Measurements from ENCODE around the gene PCDHGA8.
"Not testable (repeated sequence)": the region's sequence is repeated elsewhere in the genome, so short reads cannot be mapped to it uniquely, and the experiment has no call there.

Gene PCDHGA8

GRCh38 chr5:141371572-141372475 is 20.6 kb upstream of the PCDHGA8 start:
- DNase-seq, result no peak

- DNase-seq, result no peak
Measured at GRCh38 chr5:141373673-141374317, 18.6 kb upstream of the PCDHGA8 start, which contains the start of gene PCDHGA6. Gene PCDHGA6, plus strand, starts transcription at chr5:141373891. Its CDS starts 193 bp downstream, at chr5:141374084.

DNA sequence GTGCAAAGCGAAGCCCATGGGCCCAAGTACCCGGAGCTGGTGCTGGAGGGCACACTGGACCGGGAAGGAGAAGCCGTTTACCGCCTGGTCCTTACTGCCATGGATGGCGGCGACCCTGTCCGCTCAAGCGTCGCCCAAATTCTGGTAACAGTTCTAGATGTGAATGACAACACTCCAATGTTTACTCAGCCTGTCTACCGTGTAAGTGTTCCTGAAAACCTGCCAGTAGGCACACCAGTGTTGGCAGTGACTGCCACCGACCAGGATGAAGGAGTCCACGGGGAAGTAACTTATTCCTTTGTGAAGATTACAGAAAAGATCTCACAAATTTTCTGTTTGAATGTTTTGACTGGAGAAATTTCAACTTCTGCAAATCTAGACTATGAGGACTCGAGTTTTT is 17.8 kb upstream of the PCDHGA8 start:
- DNase-seq, result no peak

GRCh38 chr5:141375444-141376155 is 16.8 kb upstream of the PCDHGA8 start:
- not testable (repeated sequence) for DNase-seq

DNA sequence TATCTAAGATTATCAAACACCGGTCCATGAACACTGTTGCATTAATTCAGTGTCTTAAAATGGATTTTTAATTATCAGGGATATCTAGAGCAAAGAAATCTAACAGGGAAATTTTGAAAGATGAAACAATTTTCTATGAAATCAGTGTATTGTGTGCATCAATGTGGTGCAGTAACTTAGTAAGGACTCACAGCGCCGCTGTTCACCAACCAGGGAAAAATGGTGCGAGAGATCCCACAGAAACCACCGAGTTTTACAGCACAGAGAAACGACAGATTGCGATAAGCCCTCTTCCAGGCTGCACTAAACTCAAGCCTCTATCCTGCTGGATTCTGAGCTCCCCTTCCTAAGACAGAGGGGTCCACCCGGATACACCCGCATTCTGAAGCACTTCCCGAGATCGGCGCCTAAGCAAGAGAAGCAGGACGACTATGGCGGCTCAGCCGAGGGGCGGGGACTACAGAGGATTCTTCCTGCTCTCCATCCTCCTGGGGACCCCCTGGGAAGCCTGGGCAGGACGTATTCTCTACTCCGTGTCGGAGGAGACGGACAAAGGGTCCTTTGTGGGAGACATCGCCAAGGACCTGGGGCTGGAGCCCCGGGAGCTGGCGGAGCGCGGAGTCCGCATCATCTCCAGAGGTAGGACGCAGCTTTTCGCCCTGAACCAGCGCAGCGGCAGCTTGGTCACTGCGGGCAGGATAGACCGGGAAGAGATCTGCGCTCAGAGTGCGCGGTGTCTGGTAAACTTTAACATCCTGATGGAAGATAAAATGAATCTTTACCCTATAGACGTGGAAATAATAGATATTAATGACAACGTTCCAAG is 9.8 kb upstream of the PCDHGA8 start, which contains the start of gene PCDHGA7:
PCDHGA7 (plus strand) TSS at position 274 of the 826 bp plus-strand sequence; CDS start at position 432, 158 bp downstream.
- no peak for DNase-seq

DNA sequence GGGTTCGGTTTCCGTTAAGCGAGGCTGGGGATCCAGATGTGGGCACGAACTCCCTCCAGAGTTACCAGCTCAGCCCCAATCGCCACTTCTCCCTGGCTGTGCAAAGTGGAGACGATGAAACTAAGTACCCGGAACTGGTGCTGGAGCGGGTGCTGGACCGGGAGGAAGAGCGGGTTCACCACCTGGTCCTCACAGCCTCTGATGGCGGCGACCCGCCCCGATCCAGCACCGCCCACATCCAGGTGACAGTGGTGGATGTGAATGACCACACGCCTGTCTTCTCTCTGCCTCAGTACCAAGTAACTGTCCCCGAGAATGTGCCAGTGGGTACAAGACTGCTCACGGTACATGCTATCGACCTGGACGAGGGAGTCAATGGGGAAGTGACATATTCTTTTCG is 9.1 kb upstream of the PCDHGA8 start:
- DNase-seq, result no peak

- DNase-seq, result no peak
Measured at GRCh38 chr5:141384471-141385267, 7.8 kb upstream of the PCDHGA8 start.

DNA sequence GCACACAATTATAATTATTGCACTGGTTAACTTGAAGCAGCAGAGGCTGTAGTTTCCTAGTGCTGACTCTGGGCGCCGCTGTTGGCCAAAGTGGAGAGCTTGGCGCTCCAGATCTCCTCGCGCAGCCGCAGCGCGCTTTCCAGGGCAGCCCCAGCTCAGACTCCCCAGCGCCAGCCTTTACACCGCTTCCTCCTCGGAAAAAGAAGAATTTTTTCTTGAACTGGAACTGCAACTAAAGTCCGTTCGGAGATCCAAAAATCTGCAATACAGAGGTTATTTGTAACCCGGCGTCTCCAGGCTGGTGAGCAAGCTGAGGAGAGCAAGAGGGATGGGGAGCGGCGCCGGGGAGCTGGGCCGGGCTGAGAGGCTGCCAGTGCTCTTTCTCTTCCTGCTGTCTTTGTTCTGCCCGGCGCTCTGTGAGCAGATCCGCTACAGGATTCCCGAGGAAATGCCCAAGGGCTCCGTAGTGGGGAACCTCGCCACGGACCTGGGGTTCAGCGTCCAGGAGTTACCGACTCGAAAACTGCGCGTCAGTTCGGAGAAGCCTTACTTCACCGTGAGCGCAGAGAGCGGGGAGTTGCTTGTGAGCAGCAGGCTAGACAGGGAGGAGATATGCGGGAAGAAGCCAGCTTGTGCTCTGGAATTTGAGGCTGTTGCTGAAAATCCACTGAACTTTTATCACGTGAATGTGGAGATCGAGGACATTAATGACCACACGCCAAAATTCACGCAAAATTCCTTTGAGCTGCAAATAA is 4.7 kb upstream of the PCDHGA8 start, which contains the start of gene PCDHGB4:
PCDHGB4 (plus strand) TSS at position 142 of the 755 bp plus-strand sequence; CDS start at position 329, 187 bp downstream.
- DNase-seq, result peak in 1 of 6 experiments; percentile 9

- no peak for DNase-seq
Measured at GRCh38 chr5:141388661-141389060, 3.8 kb upstream of the PCDHGA8 start.

- DNase-seq, result no peak
Measured at GRCh38 chr5:141389153-141390042, 3.0 kb upstream of the PCDHGA8 start.

- no peak for DNase-seq
Measured at GRCh38 chr5:141393267-141393666, 834 bp downstream of the PCDHGA8 start.

DNA sequence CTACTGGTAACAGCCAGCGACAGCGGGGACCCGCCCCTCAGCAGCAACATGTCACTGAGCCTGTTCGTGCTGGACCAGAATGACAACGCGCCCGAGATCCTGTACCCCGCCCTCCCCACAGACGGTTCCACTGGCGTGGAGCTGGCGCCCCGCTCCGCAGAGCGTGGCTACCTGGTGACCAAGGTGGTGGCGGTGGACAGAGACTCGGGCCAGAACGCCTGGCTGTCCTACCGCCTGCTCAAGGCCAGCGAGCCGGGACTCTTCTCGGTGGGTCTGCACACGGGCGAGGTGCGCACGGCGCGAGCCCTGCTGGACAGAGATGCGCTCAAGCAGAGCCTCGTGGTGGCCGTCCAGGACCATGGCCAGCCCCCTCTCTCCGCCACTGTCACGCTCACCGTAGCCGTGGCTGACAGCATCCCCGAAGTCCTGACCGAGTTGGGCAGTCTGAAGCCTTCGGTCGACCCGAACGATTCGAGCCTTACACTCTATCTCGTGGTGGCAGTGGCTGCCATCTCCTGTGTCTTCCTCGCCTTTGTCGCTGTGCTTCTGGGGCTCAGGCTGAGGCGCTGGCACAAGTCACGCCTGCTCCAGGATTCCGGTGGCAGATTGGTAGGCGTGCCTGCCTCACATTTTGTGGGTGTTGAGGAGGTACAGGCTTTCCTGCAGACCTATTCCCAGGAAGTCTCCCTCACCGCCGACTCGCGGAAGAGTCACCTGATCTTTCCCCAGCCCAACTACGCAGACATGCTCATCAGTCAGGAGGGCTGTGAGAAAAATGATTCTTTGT is 2.2 kb downstream of the PCDHGA8 start:
- not testable (repeated sequence) for DNase-seq

DNA sequence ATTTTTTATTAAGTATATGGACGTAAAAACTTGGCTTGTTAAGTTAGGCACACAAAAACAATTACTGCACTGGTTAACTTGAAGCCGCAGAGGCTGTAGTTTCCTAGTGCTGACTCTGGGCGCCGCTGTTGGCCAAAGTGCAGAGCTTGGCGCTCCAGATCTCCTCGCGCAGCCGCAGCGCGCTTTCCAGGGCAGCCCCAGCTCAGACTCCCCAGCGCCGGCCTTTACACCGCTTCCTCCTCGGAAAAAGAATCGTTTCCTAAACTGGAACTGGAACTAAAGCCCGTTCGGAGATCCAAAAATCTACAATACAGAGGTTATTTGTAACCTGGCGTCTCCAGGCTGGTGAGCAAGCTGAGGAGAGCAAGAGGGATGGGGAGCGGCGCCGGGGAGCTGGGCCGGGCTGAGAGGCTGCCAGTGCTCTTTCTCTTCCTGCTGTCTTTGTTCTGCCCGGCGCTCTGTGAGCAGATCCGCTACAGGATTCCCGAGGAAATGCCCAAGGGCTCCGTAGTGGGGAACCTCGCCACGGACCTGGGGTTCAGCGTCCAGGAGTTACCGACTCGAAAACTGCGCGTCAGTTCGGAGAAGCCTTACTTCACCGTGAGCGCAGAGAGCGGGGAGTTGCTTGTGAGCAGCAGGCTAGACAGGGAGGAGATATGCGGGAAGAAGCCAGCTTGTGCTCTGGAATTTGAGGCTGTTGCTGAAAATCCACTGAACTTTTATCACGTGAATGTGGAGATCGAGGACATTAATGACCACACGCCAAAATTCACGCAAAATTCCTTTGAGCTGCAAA is 5.5 kb downstream of the PCDHGA8 start, which contains the start of gene PCDHGB5:
PCDHGB5 (plus strand) TSS at position 192 of the 796 bp plus-strand sequence; CDS start at position 373, 181 bp downstream.
- DNase-seq, result peak in 3 of 6 experiments; percentile 17 to 36 (median 33)

- DNase-seq, result no peak
Measured at GRCh38 chr5:141398608-141399007, 6.2 kb downstream of the PCDHGA8 start.

DNA sequence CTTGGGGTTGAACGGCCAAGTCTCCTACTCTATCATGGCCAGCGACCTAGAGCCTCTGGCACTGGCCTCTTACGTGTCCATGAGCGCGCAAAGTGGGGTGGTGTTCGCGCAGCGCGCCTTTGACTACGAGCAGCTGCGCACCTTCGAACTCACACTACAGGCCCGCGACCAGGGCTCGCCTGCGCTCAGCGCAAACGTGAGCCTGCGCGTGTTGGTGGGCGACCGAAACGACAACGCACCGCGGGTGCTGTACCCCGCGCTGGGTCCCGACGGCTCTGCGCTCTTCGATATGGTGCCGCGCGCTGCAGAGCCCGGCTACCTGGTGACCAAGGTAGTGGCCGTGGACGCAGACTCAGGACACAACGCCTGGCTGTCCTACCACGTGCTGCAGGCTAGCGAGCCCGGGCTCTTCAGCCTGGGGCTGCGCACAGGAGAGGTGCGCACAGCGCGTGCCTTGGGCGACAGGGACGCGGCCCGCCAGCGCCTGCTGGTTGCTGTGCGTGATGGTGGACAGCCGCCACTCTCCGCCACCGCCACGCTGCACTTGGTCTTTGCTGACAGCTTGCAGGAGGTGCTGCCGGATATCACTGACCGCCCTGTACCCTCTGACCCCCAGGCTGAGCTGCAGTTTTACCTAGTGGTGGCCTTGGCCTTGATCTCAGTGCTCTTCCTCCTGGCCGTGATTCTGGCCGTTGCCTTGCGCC is 7.3 kb downstream of the PCDHGA8 start:
- no peak for DNase-seq

- DNase-seq, result no peak
Measured at GRCh38 chr5:141402553-141403243, 10.3 kb downstream of the PCDHGA8 start, which contains the start of gene PCDHGA9. Gene PCDHGA9, plus strand, starts transcription at chr5:141402778. Its CDS starts 175 bp downstream, at chr5:141402953.
